HG02973 (cell line): ENCODE measurements around the gene PCDHA9.
"Not testable (repeated sequence)": the region's sequence is repeated elsewhere in the genome, so short reads cannot be mapped to it uniquely, and the experiment has no call there.

ENCODE experiments used
- ATAC-seq: cut with Tn5 transposase; IDR thresholded peaks from one replicate; pipeline ENCODE4 v1.9.1; 2021; ENCODE audit warnings: moderate library complexity; ENCODE audit not compliant: unreplicated experiment

The PCDHA9 gene

GRCh38 chr5:140848139-140849102 lies at the start of gene PCDHA9:
Gene PCDHA9 (plus strand): TSS chr5:140848382. CDS start chr5:140848496, 114 bp downstream.
- not testable (repeated sequence) for ATAC-seq

GRCh38 chr5:140800816-140801493 lies 47.2 kb upstream of the PCDHA9 start, which contains the start of gene PCDHA3:
Gene PCDHA3 (plus strand): TSS chr5:140801057.
- ATAC-seq = no peak

- no peak for ATAC-seq
Measured at GRCh38 chr5:140801494-140801841, 46.7 kb upstream of the PCDHA9 start.

- ATAC-seq = not testable (repeated sequence)
Measured at GRCh38 chr5:140802381-140802780, 45.8 kb upstream of the PCDHA9 start.

- ATAC-seq = no peak
Measured at GRCh38 chr5:140802781-140803271, 45.4 kb upstream of the PCDHA9 start.

- no peak for ATAC-seq
Measured at GRCh38 chr5:140806834-140807775, 41.1 kb upstream of the PCDHA9 start, which contains the start of gene PCDHA4. Gene PCDHA4 (plus strand): TSS chr5:140807068.

DNA sequence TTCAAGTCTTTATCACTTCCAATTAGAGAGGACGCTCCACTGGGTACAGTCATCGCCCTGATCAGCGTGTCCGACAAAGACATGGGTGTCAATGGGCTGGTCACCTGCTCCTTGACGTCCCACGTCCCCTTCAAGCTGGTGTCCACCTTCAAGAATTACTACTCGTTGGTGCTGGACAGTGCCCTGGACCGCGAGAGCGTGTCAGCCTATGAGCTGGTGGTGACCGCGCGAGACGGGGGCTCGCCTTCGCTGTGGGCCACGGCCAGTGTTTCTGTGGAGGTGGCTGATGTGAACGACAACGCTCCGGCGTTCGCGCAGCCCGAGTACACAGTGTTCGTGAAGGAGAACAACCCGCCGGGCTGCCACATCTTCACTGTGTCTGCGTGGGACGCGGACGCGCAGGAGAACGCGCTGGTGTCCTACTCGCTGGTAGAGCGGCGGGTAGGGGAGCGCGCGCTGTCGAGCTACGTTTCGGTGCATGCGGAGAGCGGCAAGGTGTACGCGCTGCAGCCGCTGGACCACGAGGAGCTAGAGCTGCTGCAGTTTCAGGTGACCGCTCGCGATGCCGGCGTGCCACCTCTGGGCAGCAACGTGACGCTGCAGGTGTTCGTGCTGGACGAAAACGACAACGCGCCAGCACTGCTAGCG lies 39.8 kb upstream of the PCDHA9 start:
- ATAC-seq = not testable (repeated sequence)

GRCh38 chr5:140808889-140809291 lies 39.3 kb upstream of the PCDHA9 start:
- no peak for ATAC-seq

DNA sequence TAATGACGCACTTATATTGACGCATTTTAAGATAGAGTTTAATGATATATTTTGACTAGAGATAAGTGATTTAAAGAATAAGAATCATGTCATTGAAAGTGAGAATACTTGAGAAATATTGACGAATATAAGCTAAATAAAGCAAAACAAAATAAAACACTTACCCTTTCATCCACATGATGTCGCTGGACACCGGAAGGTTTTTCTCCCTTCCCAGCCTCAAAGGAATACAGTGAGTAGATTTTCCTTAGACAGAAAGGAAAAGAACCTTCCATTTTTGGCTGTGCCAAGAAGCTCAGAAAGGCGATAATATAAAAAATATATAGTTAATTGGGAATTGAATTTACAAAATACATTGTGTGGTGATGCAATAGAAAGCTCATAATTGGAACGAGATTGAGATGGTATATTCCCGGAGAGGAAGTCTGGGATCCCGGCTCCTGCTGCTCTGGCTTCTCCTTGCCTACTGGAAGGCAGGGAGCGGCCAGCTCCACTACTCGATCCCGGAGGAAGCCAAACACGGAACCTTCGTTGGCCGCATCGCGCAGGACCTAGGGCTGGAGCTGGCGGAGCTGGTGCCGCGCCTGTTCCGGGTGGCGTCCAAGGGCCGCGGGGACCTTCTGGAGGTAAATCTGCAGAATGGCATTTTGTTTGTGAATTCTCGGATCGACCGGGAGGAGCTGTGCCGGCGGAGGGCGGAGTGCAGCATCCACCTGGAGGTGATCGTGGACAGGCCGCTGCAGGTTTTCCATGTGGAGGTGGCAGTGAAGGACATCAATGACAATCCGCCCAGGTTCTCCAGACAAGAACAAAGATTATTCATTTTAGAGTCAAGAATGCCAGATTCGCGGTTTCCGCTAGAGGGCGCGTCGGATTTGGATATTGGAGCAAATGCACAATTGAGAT lies 26.6 kb upstream of the PCDHA9 start, which contains the start of gene PCDHA5:
PCDHA5 (plus strand) TSS at position 239 of the 906 bp plus-strand sequence.
- no peak for ATAC-seq

GRCh38 chr5:140822281-140822629 lies 25.9 kb upstream of the PCDHA9 start:
- no peak for ATAC-seq

DNA sequence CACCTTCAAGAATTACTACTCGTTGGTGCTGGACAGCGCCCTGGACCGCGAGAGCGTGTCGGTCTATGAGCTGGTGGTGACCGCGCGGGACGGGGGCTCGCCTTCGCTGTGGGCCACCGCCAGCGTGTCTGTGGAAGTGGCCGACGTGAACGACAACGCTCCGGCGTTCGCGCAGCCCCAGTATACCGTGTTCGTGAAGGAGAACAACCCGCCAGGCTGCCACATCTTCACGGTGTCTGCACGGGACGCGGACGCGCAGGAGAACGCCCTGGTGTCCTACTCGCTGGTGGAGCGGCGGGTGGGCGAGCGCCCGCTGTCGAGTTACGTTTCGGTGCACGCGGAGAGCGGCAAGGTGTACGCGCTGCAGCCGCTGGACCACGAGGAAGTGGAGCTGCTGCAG lies 25.2 kb upstream of the PCDHA9 start:
- ATAC-seq = not testable (repeated sequence)

- ATAC-seq = no peak
Measured at GRCh38 chr5:140823475-140823874, 24.7 kb upstream of the PCDHA9 start.

DNA sequence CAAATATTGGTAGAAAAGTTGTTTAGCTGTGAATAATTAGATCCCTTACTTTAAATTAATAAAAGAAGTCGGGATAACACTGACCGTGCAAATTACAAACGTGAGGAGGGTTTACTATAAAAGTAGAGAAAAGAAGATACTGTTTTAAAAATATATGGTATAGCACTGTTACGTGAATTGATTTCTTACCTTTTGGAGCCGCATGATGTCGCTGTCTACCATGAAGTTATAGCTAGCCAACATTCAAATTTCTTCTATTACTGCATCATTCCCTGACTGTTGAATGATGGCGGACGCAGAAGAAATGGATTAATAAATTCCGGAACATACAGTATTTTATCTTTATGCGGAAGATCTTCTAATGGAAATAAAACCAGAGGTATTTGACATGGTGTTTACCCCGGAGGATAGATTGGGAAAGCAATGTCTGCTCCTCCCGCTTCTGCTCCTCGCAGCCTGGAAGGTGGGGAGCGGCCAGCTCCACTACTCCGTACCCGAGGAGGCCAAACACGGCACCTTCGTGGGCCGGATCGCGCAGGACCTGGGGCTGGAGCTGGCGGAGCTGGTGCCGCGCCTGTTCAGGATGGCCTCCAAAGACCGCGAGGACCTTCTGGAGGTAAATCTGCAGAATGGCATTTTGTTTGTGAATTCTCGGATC lies 20.3 kb upstream of the PCDHA9 start, which contains the start of gene PCDHA6:
PCDHA6 (plus strand) TSS at position 257 of the 658 bp plus-strand sequence; CDS start at position 389, 132 bp downstream.
- ATAC-seq = no peak

DNA sequence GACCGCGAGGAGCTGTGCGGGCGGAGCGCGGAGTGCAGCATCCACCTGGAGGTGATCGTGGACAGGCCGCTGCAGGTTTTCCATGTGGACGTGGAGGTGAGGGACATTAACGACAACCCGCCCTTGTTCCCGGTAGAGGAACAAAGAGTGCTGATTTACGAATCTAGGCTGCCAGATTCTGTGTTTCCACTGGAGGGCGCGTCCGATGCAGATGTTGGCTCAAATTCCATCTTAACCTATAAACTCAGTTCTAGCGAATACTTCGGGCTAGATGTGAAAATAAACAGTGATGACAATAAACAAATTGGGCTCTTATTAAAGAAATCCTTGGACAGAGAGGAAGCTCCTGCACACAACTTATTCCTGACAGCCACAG lies 19.8 kb upstream of the PCDHA9 start:
- ATAC-seq = no peak

- not testable (repeated sequence) for ATAC-seq
Measured at GRCh38 chr5:140829511-140830501, 18.4 kb upstream of the PCDHA9 start.

GRCh38 chr5:140833993-140834392 lies 14.2 kb upstream of the PCDHA9 start, which contains the start of gene PCDHA7:
Gene PCDHA7 (plus strand): TSS chr5:140834269. CDS start chr5:140834384, 115 bp downstream.
- ATAC-seq = no peak

- ATAC-seq = not testable (repeated sequence)
Measured at GRCh38 chr5:140834439-140835008, 13.7 kb upstream of the PCDHA9 start.
